Esophagus (tissue), 2 donors: ENCODE data around the gene FGFR3. TPM values are rescaled to one million over a fixed set of nuclear protein-coding genes. Genes with fewer than 3 reads are reported as not detected.

Source experiments
- H3K27ac ChIP-seq, 2 donors: one replicate each; pipeline ENCODE4 v1.5.1; 2013; ENCODE audit warnings: low read depth in 2 of 2, mild to moderate bottlenecking in 2 of 2, inconsistent platforms in 1 of 2, low read length in 1 of 2, moderate library complexity in 1 of 2
- H3K27me3 ChIP-seq, 2 donors: one replicate each; pipeline ENCODE4 v1.6.1; 2013; ENCODE audit warnings: low read length in 2 of 2, control low read depth in 1 of 2, mild to moderate bottlenecking in 1 of 2; ENCODE audit not compliant: insufficient read depth in 2 of 2, control insufficient read depth in 1 of 2
- H3K36me3 ChIP-seq, 2 donors: one replicate each; pipeline ENCODE4 v1.6.1; 2013; ENCODE audit warnings: low read length in 1 of 2; ENCODE audit not compliant: control insufficient read depth in 2 of 2, insufficient read depth in 2 of 2
- H3K4me1 ChIP-seq, 2 donors: one replicate each; pipeline ENCODE4 v1.6.1; 2013; ENCODE audit warnings: low read length in 1 of 2; ENCODE audit not compliant: control insufficient read depth in 2 of 2, insufficient read depth in 2 of 2
- H3K4me3 ChIP-seq, 2 donors: one replicate each; pipeline ENCODE4 v1.5.1; 2013; ENCODE audit warnings: low read length in 2 of 2, mild to moderate bottlenecking in 2 of 2, low read depth in 1 of 2, moderate library complexity in 1 of 2
- H3K9me3 ChIP-seq, 2 donors: one replicate each; pipeline ENCODE4 v1.6.1; 2013; ENCODE audit warnings: mild to moderate bottlenecking in 2 of 2, low read depth in 1 of 2, low read length in 1 of 2, moderate library complexity in 1 of 2; ENCODE audit not compliant: control insufficient read depth in 2 of 2, insufficient read depth in 1 of 2
- WGBS, 2 donors: extraction: QIAGEN DNeasy Blood & Tissue Kit; methylation state at CpG; one replicate each; pipeline ENCODE4 v1.1.7; 2013; 5-methylcytosine and 5-hydroxymethylcytosine counted together
- polyA plus RNA-seq, 2 donors: library from polyadenylated mRNA; stranded (reverse); fragments of 200-250 nt; gene quantifications; one replicate each; pipeline ENCODE4 v1.2.3, GENCODE V29; 2013
- donor health status: healthy with polysubstance abuse.
- donor health status: Bipolar disorder and iron deficiency.

FGFR3 gene
- polyA plus RNA-seq, 2 donors, result 97.6 to 121 TPM

DNA sequence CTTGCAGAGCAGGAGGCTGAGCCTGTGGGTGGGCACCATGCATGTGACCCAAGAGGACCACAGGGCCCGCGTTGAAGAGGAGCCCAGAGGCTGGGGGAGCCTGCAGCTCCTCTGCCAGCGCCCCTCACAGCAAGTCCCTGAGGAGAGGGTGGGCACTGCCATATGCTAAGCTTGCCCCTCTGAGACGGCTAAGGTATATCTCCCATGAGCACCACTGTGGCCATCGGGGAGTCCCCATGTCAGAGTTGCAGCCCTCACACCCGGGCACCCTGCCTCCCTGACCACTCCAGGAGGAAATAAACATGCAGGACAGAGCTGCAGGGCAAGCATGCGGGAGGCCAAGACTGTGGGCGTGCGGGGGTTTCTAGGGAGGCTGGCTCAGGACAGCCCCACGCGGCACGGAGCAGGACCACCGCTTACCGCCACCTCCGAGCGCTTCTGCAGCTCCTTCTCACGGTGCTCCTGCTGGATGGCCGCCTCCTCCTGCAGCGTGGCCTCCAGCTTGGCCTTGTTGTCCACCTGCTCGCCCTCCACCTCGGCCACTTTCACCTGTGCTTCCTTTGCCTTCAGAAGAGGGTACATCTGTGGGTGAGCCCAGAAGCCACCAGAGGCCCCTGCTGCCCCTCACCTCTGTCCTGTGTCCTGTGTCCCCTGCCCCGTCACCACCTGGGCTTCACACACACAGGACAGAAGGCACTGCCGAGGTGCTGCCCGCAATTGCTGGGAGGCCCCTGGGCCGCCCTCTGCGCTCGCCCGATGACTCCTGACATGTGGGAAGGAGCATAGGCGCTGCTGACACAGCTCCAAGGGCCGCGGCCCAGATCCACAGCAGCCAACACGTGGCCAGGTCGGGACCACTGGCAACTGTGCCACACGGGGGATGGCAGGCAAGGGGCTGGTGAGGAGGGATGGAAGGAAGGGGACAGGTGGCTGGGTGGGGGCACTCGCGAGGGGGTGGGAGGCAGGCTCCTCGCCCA, 29.8 kb downstream of the FGFR3 start:
- H3K4me1 ChIP-seq, result peaks cover 0 to 2% of the 10 kb centered on the region in 2 donors
- WGBS, 2 donors, result 91% methylated on average over 37 of the region's 37 CpGs
- H3K9me3 ChIP-seq, result no peaks in the 10 kb centered on the region
- H3K27ac ChIP-seq, result no peak overlapping the region
- H3K4me3 ChIP-seq, result no peak overlapping the region
- peaks cover 30 to 65% of the 10 kb centered on the region in 2 donors for H3K36me3 ChIP-seq
- H3K27me3 ChIP-seq, result no peaks in the 10 kb centered on the region

DNA sequence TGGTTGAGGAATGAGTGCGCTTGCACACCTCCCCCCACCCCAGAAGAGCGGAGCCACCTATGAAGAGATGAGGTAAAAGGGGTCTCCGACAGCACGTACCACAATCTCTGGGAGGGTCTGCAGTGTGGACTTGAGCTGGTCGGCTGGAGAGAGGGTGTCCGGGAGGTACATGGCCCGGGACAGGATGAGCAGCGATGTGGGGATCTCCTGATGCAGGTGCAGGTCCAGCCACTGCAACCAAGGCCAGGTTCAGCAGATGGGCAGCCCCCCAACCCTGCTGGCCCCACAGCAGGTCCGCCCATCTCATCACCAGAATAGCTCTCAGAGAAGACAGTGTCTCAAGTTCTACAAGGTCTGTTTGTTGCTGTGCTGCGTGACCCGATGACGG, 30.4 kb downstream of the FGFR3 start:
- no peak overlapping the region for H3K27ac ChIP-seq
- H3K4me1 ChIP-seq, result peaks cover 0 to 2% of the 10 kb centered on the region in 2 donors
- H3K9me3 ChIP-seq, result no peaks in the 10 kb centered on the region
- no peaks in the 10 kb centered on the region for H3K27me3 ChIP-seq
- peaks cover 30 to 65% of the 10 kb centered on the region in 2 donors for H3K36me3 ChIP-seq
- WGBS, 2 donors, result 95 to 96% methylated on average over 11 to 12 of the region's 12 CpGs
- no peak overlapping the region for H3K4me3 ChIP-seq

DNA sequence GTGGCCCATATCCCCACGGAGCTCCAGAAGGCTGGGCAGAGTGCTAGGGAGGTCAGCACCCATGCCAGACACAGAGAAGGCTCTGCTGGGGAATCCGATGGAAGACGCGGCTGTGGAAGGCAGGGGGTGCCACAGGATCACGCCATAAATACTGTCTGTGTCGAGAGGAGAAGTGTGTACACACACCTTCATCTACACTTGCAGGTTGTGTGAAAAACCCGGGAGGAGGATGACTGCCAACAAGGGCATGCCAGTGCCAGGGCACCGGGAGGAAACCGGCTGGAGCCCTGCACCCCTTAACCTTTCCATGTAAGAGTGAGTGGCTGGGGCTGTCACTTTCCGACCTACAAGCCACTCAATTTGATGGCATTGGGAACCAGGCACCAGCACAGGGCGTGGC, 31.7 kb downstream of the FGFR3 start:
- Histone ChIP-seq H3K9me3 (no peaks in the 10 kb centered on the region), H3K36me3 (peaks cover 23 to 54% of the 10 kb centered on the region in 2 donors), H3K27me3 (no peaks in the 10 kb centered on the region), H3K4me1 (peaks cover 0 to 2% of the 10 kb centered on the region in 2 donors), H3K4me3 (no peak overlapping the region), H3K27ac (no peak overlapping the region)
- 85 to 88% methylated on average over 11 of the region's 11 CpGs for WGBS, 2 donors

DNA sequence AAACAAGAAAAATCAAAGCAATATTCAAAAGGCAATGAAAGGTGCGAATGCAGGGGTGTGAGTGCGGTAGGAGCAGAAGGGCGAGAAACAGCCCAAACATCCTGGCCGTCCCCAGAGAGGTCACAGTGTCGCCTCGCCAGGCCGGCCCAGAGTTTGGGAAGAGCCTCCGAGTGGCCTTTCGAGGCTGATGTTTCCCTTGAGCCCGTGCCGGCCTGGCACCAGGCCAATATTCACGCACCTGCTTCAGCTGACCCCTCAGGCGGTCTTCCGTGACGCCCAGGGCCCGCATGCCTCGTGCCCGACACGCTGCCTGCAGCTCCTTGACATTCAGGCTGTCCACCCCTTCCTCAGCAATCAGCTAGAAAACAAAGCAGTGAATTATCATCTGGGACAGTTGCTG, 32.2 kb downstream of the FGFR3 start:
- H3K4me3 ChIP-seq, result no peak overlapping the region
- H3K36me3 ChIP-seq, result peaks cover 23 to 53% of the 10 kb centered on the region in 2 donors
- H3K9me3 ChIP-seq, result no peaks in the 10 kb centered on the region
- H3K27me3 ChIP-seq, result no peaks in the 10 kb centered on the region
- no peak overlapping the region for H3K27ac ChIP-seq
- 84 to 85% methylated on average over 19 of the region's 19 CpGs for WGBS, 2 donors
- peaks cover 0 to 2% of the 10 kb centered on the region in 2 donors for H3K4me1 ChIP-seq

DNA sequence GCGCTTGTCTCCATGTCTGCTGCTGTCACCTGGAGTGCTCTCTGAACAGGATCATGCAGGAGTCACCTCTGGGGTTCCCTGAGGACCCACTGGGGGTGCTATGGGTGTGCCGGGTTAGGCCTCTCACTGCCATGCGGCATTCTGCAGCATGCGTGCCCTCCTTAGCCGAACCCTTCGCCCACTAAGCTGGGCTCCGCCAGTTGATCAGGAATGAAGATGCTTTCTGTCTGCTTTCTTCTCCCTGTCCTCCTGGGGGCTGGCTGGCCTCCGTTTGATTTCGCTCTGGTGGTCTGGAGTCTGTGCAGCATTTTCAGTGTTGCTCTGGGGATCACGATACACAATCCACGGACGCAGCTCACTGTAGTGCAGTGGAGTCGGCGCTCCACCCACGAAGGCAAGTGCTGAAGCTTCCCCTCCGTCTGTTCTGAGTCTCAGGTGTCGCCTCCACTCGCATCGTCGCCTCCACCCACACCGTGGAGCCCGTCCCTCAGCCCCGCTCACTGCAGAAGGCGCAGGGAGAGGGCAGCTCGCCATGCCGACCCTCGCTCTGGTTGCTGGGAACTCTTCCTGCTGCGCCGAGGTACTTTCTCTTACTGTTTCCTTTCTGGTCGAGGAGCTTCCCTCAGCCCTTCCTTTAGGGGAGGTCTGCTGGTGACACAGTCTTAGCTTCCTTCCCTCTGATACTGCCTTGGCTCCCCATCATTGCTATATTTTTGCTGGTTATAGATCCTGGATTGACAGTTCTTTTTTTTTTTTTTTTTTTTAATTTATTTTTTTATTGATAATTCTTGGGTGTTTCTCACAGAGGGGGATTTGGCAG, 33.6 kb downstream of the FGFR3 start:
- H3K27me3 ChIP-seq, result no peaks in the 10 kb centered on the region
- H3K9me3 ChIP-seq, result no peaks in the 10 kb centered on the region
- H3K4me1 ChIP-seq, result peaks cover 0 to 2% of the 10 kb centered on the region in 2 donors
- WGBS, 2 donors, result 92% methylated on average over 30 of the region's 30 CpGs
- no peak overlapping the region for H3K4me3 ChIP-seq
- H3K27ac ChIP-seq, result no peak overlapping the region
- H3K36me3 ChIP-seq, result peaks cover 27 to 58% of the 10 kb centered on the region in 2 donors

DNA sequence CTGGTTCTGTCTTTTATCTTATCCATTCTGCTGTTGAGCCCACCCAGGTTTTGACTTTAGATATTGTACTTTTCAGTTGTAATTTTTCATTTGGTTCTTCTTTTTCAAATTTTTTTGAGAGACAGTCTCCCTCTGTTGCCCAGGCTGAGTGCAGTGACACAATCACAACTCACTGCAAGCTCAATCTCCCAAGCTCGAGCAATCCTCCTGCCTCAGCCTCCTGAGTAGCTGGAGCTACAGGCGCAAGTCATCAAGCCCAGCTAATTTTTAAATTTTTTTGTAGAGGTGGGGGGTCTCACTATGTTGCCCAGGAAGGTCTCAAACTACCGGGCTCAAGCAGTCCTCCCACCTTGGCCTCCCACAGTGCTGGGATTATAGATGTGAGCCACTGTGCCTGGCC, 37.1 kb downstream of the FGFR3 start:
- Histone ChIP-seq H3K27me3 (no peaks in the 10 kb centered on the region), H3K27ac (no peak overlapping the region), H3K36me3 (peaks cover 31 to 51% of the 10 kb centered on the region in 2 donors), H3K9me3 (no peaks in the 10 kb centered on the region), H3K4me3 (no peak overlapping the region), H3K4me1 (no peaks in the 10 kb centered on the region)
- 95% methylated on average over 3 of the region's 3 CpGs for WGBS, 2 donors

DNA sequence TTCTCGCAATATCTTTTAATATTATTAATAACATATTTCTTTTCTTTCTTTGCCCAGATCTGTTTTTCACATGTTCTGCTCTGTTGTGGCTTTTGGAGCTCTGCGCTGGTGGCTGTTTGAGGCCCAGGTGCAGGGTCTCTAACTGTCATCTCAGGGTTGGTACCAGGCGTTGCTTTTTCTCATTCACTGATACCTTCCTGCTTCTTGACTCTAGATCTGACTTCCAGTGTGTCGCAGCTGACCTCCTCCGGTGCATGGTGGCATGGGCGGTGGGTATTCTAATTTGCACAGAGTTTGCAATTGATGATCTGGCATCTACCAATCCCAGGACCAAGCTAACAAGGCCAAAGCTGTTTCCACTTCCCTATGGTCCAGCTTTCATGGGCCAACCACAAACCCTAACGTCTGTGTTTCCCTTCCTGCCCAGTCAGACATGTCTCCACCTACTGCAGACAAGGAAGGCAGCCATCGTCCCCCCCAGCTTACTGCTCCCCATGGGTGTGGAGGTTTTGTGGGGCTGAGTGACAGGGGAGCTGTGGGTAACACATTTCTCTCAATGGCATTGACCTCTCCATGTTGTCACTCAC, 37.6 kb downstream of the FGFR3 start:
- 83 to 90% methylated on average over 8 of the region's 8 CpGs for WGBS, 2 donors
- H3K4me3 ChIP-seq, result no peak overlapping the region
- no peaks in the 10 kb centered on the region for H3K9me3 ChIP-seq
- peaks cover 30 to 49% of the 10 kb centered on the region in 2 donors for H3K36me3 ChIP-seq
- no peaks in the 10 kb centered on the region for H3K4me1 ChIP-seq
- H3K27ac ChIP-seq, result no peak overlapping the region
- H3K27me3 ChIP-seq, result no peaks in the 10 kb centered on the region

DNA sequence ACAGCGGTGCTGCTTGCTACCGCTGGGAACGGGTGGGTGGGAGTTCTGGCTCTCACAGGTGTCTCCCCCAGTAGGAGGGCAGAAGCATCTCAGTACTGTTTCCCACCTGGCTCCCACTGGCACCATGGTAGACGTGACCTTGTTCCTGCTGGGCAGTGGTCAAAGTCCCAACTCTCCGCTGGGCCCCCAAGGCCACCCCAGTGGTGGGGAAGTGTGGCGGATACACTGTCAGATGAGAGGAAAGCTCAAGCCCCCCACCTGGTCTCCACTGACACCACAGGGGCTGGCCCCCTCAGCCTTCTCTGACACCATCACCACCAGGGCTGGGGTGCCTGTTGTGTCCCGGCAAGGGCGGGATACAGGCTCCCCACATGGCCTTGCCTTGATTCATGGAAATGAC, 38.2 kb downstream of the FGFR3 start:
- H3K4me3 ChIP-seq, result no peak overlapping the region
- H3K4me1 ChIP-seq, result no peaks in the 10 kb centered on the region
- H3K36me3 ChIP-seq, result peaks cover 29 to 46% of the 10 kb centered on the region in 2 donors
- 89 to 94% methylated on average over 8 of the region's 8 CpGs for WGBS, 2 donors
- H3K9me3 ChIP-seq, result no peaks in the 10 kb centered on the region
- no peaks in the 10 kb centered on the region for H3K27me3 ChIP-seq
- H3K27ac ChIP-seq, result no peak overlapping the region

DNA sequence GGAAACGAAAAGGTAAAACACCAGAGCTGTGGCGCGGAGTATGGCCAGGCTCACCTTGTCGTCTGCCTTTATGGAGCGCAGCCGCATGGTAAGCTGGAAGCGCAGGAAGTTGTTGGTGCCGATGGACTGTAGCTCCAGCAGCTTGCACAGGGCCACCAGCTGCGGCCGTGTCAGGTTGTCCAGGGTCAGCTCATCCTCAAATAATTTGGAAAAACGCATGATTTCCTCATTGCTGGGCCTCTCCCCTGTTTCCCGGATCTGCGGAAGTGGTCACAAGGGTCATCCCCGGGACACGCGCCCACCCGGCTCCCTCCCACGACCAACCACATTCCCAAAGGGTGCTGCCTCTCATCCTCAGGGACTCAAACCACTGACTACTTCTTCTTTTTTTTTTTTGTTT, 39.6 kb downstream of the FGFR3 start:
- Histone ChIP-seq H3K4me3 (no peak overlapping the region), H3K36me3 (peaks cover 33 to 43% of the 10 kb centered on the region in 2 donors)

More for the DNA sequence above, 39.6 kb downstream of the FGFR3 start:
- no peaks in the 10 kb centered on the region for H3K27me3 ChIP-seq
- 92 to 94% methylated on average over 18 of the region's 18 CpGs for WGBS, 2 donors
- no peaks in the 10 kb centered on the region for H3K4me1 ChIP-seq
- no peak overlapping the region for H3K27ac ChIP-seq
- H3K9me3 ChIP-seq, result no peaks in the 10 kb centered on the region
